Left renal pelvis (tissue), 4 donors: ENCODE results near the gene CHRDL2. TPM values are rescaled to one million over a fixed set of nuclear protein-coding genes. Genes with fewer than 3 reads are reported as not detected.

ENCODE experiments used
- DNase-seq, 4 donors: peaks; one replicate each; pipeline ENCODE4 v3.0.0-alpha.2; 2013; ENCODE audit warnings: low read depth in 4 of 4, low spot score in 3 of 4
- polyA plus RNA-seq, 4 donors: library from polyadenylated mRNA; unstranded; fragments of 120-200 nt; gene quantifications; one replicate each; pipeline ENCODE4 v1.2.1, GENCODE V29; 2013; ENCODE audit not compliant: insufficient read length in 4 of 4

Gene CHRDL2
- polyA plus RNA-seq, 4 donors, result 0.10 to 1.00 (median 0.40) TPM

DNA sequence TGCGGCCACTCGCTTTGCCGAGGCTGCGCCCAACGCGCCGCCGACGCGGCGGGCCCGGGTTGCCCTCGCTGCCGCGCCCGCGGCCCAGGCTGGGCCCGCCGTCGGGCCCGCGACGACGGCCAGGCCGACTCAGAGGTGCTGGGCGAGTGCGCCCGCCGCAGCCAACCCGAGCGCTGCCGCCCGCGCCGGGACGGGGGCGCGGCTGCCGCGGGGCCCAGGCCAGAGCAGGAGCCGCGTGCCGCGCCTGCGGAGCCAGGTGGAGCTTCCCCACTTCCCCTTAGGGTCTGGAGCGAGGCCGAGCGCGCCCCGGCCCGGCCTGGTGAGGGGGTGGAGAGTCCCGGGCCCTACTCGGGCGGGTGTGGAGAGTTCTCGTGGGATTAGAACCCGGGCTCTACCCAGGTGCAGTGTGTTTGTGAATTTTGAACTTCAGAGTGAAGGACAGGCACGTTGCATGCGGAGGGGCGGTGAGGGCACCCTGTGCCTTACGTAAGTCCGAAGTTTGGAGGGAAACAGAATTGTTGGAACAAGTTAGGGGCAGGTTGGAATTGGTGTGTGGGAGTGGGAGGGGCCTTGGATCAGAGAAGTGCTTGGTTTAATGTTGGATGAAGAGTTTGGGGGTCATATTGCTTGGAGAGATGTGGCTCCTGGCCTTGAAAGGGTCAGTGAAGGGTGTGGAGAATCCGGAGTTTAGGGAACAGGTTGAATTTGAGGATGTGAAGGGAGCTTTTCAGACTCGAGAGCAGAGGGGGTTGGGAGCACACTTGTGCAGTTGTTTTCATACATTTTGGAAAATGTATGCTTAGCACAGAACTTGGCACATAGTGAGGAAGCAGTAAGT lies 18.1 kb upstream of the CHRDL2 start:
- no peak for DNase-seq

- DNase-seq, result peak; percentile 82 to 92 (median 90)
Measured at GRCh38 chr11:74748211-74749126, 17.2 kb upstream of the CHRDL2 start, which contains the start of gene RNF169. RNF169 (plus strand) TSS chr11:74748849; CDS start chr11:74748881, 32 bp downstream.

GRCh38 chr11:74746868-74747267 lies 15.6 kb upstream of the CHRDL2 start:
- no peak for DNase-seq

DNA sequence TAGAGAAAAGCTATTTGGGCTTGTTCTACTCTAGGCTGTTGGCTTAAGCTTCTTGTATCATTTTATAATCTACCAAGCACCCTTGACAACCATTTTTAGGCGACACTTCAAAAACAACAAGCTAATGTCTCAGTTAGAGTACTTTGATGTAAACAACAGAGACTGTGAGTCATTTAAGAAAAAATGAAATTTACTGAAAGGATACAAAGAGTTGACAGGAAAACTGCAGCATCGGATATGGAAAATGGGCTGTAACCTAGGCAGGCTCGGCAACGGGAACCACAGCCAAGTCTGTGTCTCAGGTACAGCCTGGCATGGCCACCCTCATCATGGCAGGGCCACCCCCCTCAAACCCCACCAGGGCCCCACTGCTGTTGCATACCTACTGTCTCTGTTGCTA lies 13.1 kb upstream of the CHRDL2 start:
- no peak for DNase-seq

DNA sequence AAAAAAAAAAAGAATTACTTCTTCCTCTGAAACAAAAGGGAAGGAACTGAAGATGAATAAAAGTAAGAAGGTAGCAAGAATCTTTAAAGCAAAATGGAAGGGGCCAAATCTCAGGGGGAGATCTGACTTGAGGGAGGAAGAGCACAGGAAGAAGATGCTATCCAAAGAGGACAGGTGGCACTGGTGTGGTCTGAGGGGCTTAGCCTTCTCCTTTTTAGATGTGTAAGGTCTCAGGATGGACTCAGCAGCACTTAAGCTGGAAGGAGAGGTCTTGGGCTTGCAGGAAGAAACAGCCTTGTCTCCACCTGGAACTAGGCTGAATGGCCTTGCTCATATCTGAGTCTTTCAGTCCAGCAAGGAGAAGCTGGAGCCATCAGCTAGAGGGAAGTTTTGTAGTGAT lies 12.4 kb upstream of the CHRDL2 start:
- no peak for DNase-seq

DNA sequence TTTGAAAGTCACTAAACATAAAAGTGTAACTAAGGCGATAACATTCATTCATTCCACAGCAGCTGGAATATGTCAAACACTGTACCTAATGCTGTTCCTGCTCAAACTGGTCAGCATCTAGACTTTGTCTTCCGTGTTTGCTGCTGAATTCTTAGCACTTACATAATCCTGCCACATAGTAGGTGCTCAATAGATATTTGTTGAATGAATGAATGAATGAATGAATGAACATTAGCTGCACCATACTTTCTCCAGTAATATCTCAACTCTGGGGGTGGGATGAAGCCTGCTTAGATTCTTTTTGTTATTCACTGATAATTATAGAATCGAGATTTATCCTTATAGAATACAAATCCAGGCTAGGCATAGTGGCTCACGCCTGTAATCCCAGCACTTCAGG lies 10.8 kb upstream of the CHRDL2 start:
- DNase-seq, result no peak

GRCh38 chr11:74739546-74740270 lies 8.5 kb upstream of the CHRDL2 start:
- no peak for DNase-seq

DNA sequence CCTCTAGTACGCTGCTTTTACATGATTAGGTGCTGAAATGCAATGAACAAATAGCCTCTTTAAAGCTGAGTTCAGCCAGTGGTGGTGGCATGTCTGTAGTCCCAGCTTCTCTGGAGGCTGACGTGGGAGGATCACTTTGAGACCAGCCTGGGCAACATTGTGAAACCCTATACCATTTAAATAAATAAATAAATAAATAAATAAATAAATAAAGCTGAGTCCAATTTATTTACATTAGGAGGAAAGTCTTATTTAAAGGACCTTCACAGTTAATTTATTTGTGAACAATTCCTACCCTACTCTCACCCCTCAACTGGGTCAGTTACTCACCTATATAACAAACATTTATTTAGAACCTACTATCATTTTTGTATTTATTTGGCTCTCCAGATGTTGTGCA lies 4.8 kb upstream of the CHRDL2 start:
- DNase-seq, result no peak

DNA sequence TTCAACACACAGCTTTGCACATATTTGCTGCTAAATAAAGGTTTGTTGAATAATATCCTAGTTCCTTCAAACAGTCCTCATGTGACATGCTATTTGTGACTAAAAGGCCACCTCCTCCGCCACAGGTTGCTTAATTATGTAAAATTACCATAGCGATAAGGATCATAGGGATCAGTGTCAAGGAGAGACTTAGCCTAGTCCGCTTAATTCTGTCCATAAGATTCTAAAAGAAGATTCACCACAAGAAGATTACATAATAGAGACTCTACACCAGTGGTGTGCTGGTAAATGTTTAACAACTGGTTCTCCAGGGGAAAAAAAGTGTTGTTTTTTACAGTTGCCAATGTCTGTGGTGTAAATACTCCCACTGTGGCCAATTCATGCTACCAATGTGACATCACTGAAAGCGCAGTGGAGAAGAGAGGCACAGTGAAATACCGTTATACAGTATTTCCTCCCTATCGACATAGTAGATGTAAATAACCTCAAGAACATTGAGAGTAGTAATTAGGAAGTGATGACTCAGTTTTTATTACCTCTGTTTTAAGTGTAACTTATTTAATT lies 4.2 kb upstream of the CHRDL2 start:
- no peak for DNase-seq

- DNase-seq, result no peak
Measured at GRCh38 chr11:74734559-74734925, 3.3 kb upstream of the CHRDL2 start.

GRCh38 chr11:74730571-74731260 lies 510 bp downstream of the CHRDL2 start:
- DNase-seq, result no peak

GRCh38 chr11:74729397-74729796 lies 1.8 kb downstream of the CHRDL2 start:
- DNase-seq, result no peak

DNA sequence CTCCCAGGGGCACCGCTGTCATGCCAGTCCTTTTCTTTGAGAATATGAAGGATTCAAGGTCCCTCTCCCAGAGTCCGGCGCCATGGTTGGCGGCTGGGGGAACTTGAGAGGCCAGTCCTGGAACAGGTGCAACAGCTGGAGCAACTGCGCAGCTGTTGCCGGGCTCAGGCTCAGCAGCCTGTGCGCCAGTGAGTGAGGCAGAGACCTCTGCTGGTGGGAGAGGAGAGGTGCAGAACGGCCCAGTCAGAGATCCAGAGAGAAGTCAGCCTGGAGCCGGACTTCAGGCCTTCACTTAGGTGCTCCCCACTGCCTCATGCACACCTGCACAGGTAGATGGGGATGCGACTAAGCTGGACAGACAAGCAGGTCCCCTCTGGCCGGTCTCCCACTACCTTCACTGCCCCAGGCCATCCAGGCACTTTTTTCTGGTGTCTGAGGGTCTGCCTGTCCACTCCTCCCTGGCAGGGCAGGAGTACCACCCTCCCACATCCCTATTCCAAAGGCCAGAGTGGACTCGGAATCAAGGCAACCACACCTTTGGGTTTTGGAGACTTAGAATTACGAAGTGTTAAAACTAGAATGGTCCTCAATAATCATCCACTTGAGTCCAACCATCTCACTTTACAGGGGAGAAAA lies 4.6 kb downstream of the CHRDL2 start:
- DNase-seq, result peak in 1 of 4 donors; percentile 67

DNA sequence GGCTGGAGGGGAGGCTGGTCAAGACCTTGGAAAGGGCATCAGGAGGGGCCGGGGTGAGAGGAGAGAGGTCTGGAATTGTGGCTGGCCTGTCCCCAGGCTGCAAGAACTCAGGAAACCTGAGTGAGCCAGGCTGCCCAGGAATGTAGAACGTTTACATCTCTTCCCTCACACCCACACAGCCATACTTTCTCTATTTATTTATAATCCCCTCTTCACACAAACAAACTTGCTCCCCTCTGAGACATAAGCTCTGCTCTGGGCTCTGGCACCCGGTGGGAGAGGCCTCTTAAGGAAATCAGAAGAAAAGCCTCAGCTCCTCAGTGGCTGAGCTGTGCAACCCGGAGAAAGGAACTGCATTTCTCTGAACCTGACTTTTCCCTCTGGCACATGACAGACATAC lies 5.5 kb downstream of the CHRDL2 start:
- DNase-seq, result no peak

- DNase-seq, result no peak
Measured at GRCh38 chr11:74723511-74723910, 7.7 kb downstream of the CHRDL2 start.

GRCh38 chr11:74721479-74721835 lies 9.8 kb downstream of the CHRDL2 start:
- DNase-seq, result no peak

DNA sequence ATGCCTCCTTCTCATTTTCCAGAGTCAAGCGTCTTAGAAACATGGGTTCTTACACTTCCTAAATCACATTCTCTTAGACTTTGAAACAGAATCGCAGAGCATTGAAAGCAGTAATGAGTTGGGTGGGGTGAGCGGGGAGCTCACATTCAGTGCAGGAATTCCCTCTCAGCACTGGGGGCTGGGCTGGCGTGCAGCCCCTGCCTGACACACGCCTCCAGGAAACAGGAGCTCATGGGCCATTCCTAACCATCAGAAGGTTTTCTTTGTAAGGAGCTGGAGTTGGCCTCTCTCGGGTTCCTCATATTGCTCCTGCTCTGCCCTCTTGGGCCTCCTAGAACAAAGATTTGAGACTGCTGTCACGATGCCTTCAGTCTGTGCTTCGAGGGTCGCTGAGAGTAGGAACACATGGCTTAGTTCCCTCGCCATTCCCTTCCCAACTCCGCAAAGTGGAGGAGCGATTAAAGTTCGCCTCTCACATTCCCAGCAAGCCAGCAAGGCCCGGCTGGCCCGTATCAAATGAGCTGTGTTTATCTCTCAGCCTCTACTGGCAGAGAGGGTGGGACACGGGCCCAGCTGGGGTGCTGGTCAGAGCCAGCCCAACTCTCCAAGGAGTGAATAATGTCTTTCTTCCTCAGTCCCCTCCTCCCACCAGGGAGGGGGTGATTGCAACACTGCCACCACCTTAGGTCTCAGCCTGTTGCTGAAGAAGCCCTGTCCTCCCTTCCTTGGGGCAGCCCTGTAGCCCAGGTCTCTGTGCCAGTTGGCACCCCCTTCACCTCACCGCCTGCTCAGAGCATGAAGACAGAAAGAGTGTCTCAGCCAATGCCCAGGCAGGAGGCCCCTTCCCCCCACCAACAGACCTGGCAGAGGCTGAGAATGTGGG lies 10.4 kb downstream of the CHRDL2 start:
- DNase-seq, result no peak

GRCh38 chr11:74719011-74719410 lies 12.2 kb downstream of the CHRDL2 start:
- DNase-seq, result no peak
